ENCODE results near the gene PPP6R2.

The PPP6R2 gene

GRCh38 chr22:50357222-50357621, 14.1 kb downstream of the PPP6R2 start:
- no peak overlapping the region for H3K9ac ChIP-seq (ENCODE audit: low read depth, low read length, poor library complexity)
- H3K27ac ChIP-seq (replicated peaks; ENCODE audit: low read length): no peak overlapping the region
- H3K36me3 ChIP-seq (replicated peaks in 1 of 2; ENCODE audit: control insufficient read depth in 2 of 2, insufficient read depth in 2 of 2, low read length in 2 of 2): peaks cover 5 to 33% of the 10 kb centered on the region in 2 donors
- H3K14ac ChIP-seq (ENCODE audit: low read length): no peak overlapping the region
- no peak overlapping the region for H2BK120ac ChIP-seq (ENCODE audit: low read depth, low read length)
- H2BK5ac ChIP-seq (ENCODE audit: low read length): no peak overlapping the region
- no peaks in the 10 kb centered on the region for H3K27me3 ChIP-seq (ENCODE audit: control insufficient read depth in 3 of 3, insufficient read depth in 3 of 3, low read depth in 1 of 3, low read length in 3 of 3)
- H3K79me1 ChIP-seq (ENCODE audit: low read depth, low read length): peaks cover 1% of the 10 kb centered on the region
- H2BK15ac ChIP-seq (ENCODE audit: low read length): no peak overlapping the region
- H3K4me2 ChIP-seq (ENCODE audit: insufficient read depth, low read length, poor library complexity, severe bottlenecking): no peak overlapping the region
- no peak overlapping the region for H2BK12ac ChIP-seq (ENCODE audit: low read length)
- H2AK5ac ChIP-seq (ENCODE audit: low read depth, low read length): no peak overlapping the region
- H3K4me3 ChIP-seq (ENCODE audit: low read length in 2 of 2): no peak overlapping the region
- no peak overlapping the region for H2AFZ ChIP-seq (ENCODE audit: low read length)
- no peak overlapping the region for H4K8ac ChIP-seq (ENCODE audit: low read depth, low read length)
- no peak overlapping the region for H3K18ac ChIP-seq (ENCODE audit: low read length)
- no peak for DNase-seq (ENCODE audit: low spot score)
- H3K4ac ChIP-seq (ENCODE audit: low read length): no peak overlapping the region
- H3K9me3 ChIP-seq (replicated peaks in 1 of 2; ENCODE audit: control insufficient read depth in 2 of 2, insufficient read depth in 1 of 2, low read depth in 1 of 2, low read length in 2 of 2): no peaks in the 10 kb centered on the region
- no peak overlapping the region for H3K23ac ChIP-seq (ENCODE audit: low read depth, low read length, poor library complexity)
- no peak overlapping the region for H4K91ac ChIP-seq (ENCODE audit: low read depth, low read length, poor library complexity)
- H3K4me1 ChIP-seq (ENCODE audit: control insufficient read depth in 2 of 2, insufficient read depth in 1 of 2, low read depth in 1 of 2, low read length in 2 of 2): no peaks in the 10 kb centered on the region
- no CpG with 5 or more reads among the region's 1 CpG for WGBS, 2 donors (ENCODE audit: extremely low coverage in 2 of 2, insufficient read length in 2 of 2, insufficient replicate concordance in 1 of 2)

GRCh38 chr22:50357756-50358155, 14.6 kb downstream of the PPP6R2 start:
- Histone ChIP-seq H3K36me3 (replicated peaks in 1 of 2; ENCODE audit: control insufficient read depth in 2 of 2, insufficient read depth in 2 of 2, low read length in 2 of 2) (peaks cover 5 to 29% of the 10 kb centered on the region in 2 donors), H2BK5ac (ENCODE audit: low read length) (no peak overlapping the region), H3K23ac (ENCODE audit: low read depth, low read length, poor library complexity) (no peak overlapping the region), H3K4me1 (ENCODE audit: control insufficient read depth in 2 of 2, insufficient read depth in 1 of 2, low read depth in 1 of 2, low read length in 2 of 2) (no peaks in the 10 kb centered on the region), H3K9ac (ENCODE audit: low read depth, low read length, poor library complexity) (no peak overlapping the region), H3K27ac (replicated peaks; ENCODE audit: low read length) (no peak overlapping the region), H3K4me2 (ENCODE audit: insufficient read depth, low read length, poor library complexity, severe bottlenecking) (no peak overlapping the region), H2AK5ac (ENCODE audit: low read depth, low read length) (no peak overlapping the region), H3K14ac (ENCODE audit: low read length) (no peak overlapping the region), H2BK15ac (ENCODE audit: low read length) (no peak overlapping the region), H4K91ac (ENCODE audit: low read depth, low read length, poor library complexity) (no peak overlapping the region), H2AFZ (ENCODE audit: low read length) (no peak overlapping the region), H3K18ac (ENCODE audit: low read length) (no peak overlapping the region), H4K8ac (ENCODE audit: low read depth, low read length) (no peak overlapping the region), H3K4me3 (ENCODE audit: low read length in 2 of 2) (no peak overlapping the region), H3K27me3 (ENCODE audit: control insufficient read depth in 3 of 3, insufficient read depth in 3 of 3, low read depth in 1 of 3, low read length in 3 of 3) (no peaks in the 10 kb centered on the region), H2BK120ac (ENCODE audit: low read depth, low read length) (no peak overlapping the region), H3K4ac (ENCODE audit: low read length) (no peak overlapping the region), H3K9me3 (replicated peaks in 1 of 2; ENCODE audit: control insufficient read depth in 2 of 2, insufficient read depth in 1 of 2, low read depth in 1 of 2, low read length in 2 of 2) (no peaks in the 10 kb centered on the region), H2BK12ac (ENCODE audit: low read length) (no peak overlapping the region), H3K79me1 (ENCODE audit: low read depth, low read length) (peaks cover 1% of the 10 kb centered on the region)
- WGBS, 2 donors (ENCODE audit: extremely low coverage in 2 of 2, insufficient read length in 2 of 2, insufficient replicate concordance in 1 of 2): no CpG with 5 or more reads among the region's 10 CpGs
- DNase-seq (ENCODE audit: low spot score): no peak

GRCh38 chr22:50360578-50360977, 17.5 kb downstream of the PPP6R2 start:
- no CpG with 5 or more reads among the region's 2 CpGs for WGBS, 2 donors (ENCODE audit: extremely low coverage in 2 of 2, insufficient read length in 2 of 2, insufficient replicate concordance in 1 of 2)
- Histone ChIP-seq H4K8ac (ENCODE audit: low read depth, low read length) (no peak overlapping the region), H2AK5ac (ENCODE audit: low read depth, low read length) (no peak overlapping the region), H3K4ac (ENCODE audit: low read length) (no peak overlapping the region), H4K91ac (ENCODE audit: low read depth, low read length, poor library complexity) (no peak overlapping the region), H3K4me1 (ENCODE audit: control insufficient read depth in 2 of 2, insufficient read depth in 1 of 2, low read depth in 1 of 2, low read length in 2 of 2) (no peaks in the 10 kb centered on the region), H3K23ac (ENCODE audit: low read depth, low read length, poor library complexity) (no peak overlapping the region), H3K4me2 (ENCODE audit: insufficient read depth, low read length, poor library complexity, severe bottlenecking) (no peak overlapping the region), H2AFZ (ENCODE audit: low read length) (no peak overlapping the region), H3K4me3 (ENCODE audit: low read length in 2 of 2) (no peak overlapping the region), H2BK12ac (ENCODE audit: low read length) (no peak overlapping the region), H3K14ac (ENCODE audit: low read length) (no peak overlapping the region), H2BK5ac (ENCODE audit: low read length) (no peak overlapping the region), H3K9me3 (replicated peaks in 1 of 2; ENCODE audit: control insufficient read depth in 2 of 2, insufficient read depth in 1 of 2, low read depth in 1 of 2, low read length in 2 of 2) (no peaks in the 10 kb centered on the region), H2BK15ac (ENCODE audit: low read length) (no peak overlapping the region), H3K9ac (ENCODE audit: low read depth, low read length, poor library complexity) (no peak overlapping the region), H3K27me3 (ENCODE audit: control insufficient read depth in 3 of 3, insufficient read depth in 3 of 3, low read depth in 1 of 3, low read length in 3 of 3) (no peaks in the 10 kb centered on the region), H2BK120ac (ENCODE audit: low read depth, low read length) (no peak overlapping the region), H3K79me1 (ENCODE audit: low read depth, low read length) (peaks cover 1% of the 10 kb centered on the region), H3K18ac (ENCODE audit: low read length) (no peak overlapping the region), H3K27ac (replicated peaks; ENCODE audit: low read length) (no peak overlapping the region), H3K36me3 (replicated peaks in 1 of 2; ENCODE audit: control insufficient read depth in 2 of 2, insufficient read depth in 2 of 2, low read length in 2 of 2) (peaks cover 3 to 35% of the 10 kb centered on the region in 2 donors)
- DNase-seq (ENCODE audit: low spot score): no peak

GRCh38 chr22:50361222-50361621, 18.1 kb downstream of the PPP6R2 start:
- Histone ChIP-seq H3K9ac (ENCODE audit: low read depth, low read length, poor library complexity) (no peak overlapping the region), H2AK5ac (ENCODE audit: low read depth, low read length) (no peak overlapping the region), H3K14ac (ENCODE audit: low read length) (no peak overlapping the region), H3K4me3 (ENCODE audit: low read length in 2 of 2) (no peak overlapping the region), H3K18ac (ENCODE audit: low read length) (no peak overlapping the region), H3K9me3 (replicated peaks in 1 of 2; ENCODE audit: control insufficient read depth in 2 of 2, insufficient read depth in 1 of 2, low read depth in 1 of 2, low read length in 2 of 2) (no peaks in the 10 kb centered on the region), H3K4ac (ENCODE audit: low read length) (no peak overlapping the region), H3K36me3 (replicated peaks in 1 of 2; ENCODE audit: control insufficient read depth in 2 of 2, insufficient read depth in 2 of 2, low read length in 2 of 2) (peaks cover 3 to 32% of the 10 kb centered on the region in 2 donors), H3K4me2 (ENCODE audit: insufficient read depth, low read length, poor library complexity, severe bottlenecking) (no peak overlapping the region), H2BK15ac (ENCODE audit: low read length) (no peak overlapping the region), H2BK12ac (ENCODE audit: low read length) (no peak overlapping the region), H3K79me1 (ENCODE audit: low read depth, low read length) (peaks cover 1% of the 10 kb centered on the region), H2BK120ac (ENCODE audit: low read depth, low read length) (no peak overlapping the region), H3K27me3 (ENCODE audit: control insufficient read depth in 3 of 3, insufficient read depth in 3 of 3, low read depth in 1 of 3, low read length in 3 of 3) (no peaks in the 10 kb centered on the region), H2AFZ (ENCODE audit: low read length) (no peak overlapping the region), H3K23ac (ENCODE audit: low read depth, low read length, poor library complexity) (no peak overlapping the region), H4K91ac (ENCODE audit: low read depth, low read length, poor library complexity) (no peak overlapping the region), H2BK5ac (ENCODE audit: low read length) (no peak overlapping the region), H3K4me1 (ENCODE audit: control insufficient read depth in 2 of 2, insufficient read depth in 1 of 2, low read depth in 1 of 2, low read length in 2 of 2) (no peaks in the 10 kb centered on the region), H3K27ac (replicated peaks; ENCODE audit: low read length) (no peak overlapping the region), H4K8ac (ENCODE audit: low read depth, low read length) (no peak overlapping the region)
- no CpG with 5 or more reads among the region's 5 CpGs for WGBS, 2 donors (ENCODE audit: extremely low coverage in 2 of 2, insufficient read length in 2 of 2, insufficient replicate concordance in 1 of 2)
- DNase-seq (ENCODE audit: low spot score): no peak

Measured in neuronal stem cell (in vitro differentiated cells).